H1 (cell line): ENCODE results near the gene SMIM35. TPM values are rescaled to one million over a fixed set of nuclear protein-coding genes. Genes with fewer than 3 reads are reported as not detected.

Experiments used
- CTCF ChIA-PET: fragments of 300-600 bp; sonication (Branson Sonifier 250); formaldehyde crosslinking; loops from one replicate; lab custom pipeline; 2021; ENCODE audit not compliant: partially characterized antibody; lab: Charles Lee
- POLR2A ChIA-PET: fragments of 300-600 bp; sonication (Branson Sonifier 250); formaldehyde crosslinking; loops from one replicate; lab custom pipeline; 2021; ENCODE audit warnings: inconsistent platforms; ENCODE audit not compliant: partially characterized antibody; lab: Charles Lee
- DNase-seq, 2 experiments: peaks; one replicate each; pipeline versions ENCODE4 v3.0.0 to v3.0.0-alpha.2; 2010 to 2022; ENCODE audit warnings: low spot score in 2 of 2, low read depth in 1 of 2, mixed read lengths in 1 of 2
- FAIRE-seq: peaks from 2 replicates; lab custom pipeline; 2011; peaks lifted over from hg19 to GRCh38; lab: Jason Lieb, UNC
- H2AFZ ChIP-seq: 2 replicates; pipeline ENCODE4 v1.8.1; 2012; ENCODE audit warnings: low read length, inconsistent platforms
- H2AK5ac ChIP-seq: 2 replicates; pipeline ENCODE4 v1.6.1; 2013; ENCODE audit warnings: low read depth, low read length
- H2BK120ac ChIP-seq: replicated peaks from 2 replicates; pipeline ENCODE3; 2013; ENCODE audit warnings: low read depth, low read length, inconsistent platforms
- H2BK12ac ChIP-seq: 2 replicates; pipeline ENCODE4 v1.6.1; 2013; ENCODE audit warnings: low read depth, low read length
- H2BK15ac ChIP-seq: 2 replicates; pipeline ENCODE4 v1.6.1; 2013; ENCODE audit warnings: low read length
- H2BK20ac ChIP-seq: 2 replicates; pipeline ENCODE4 v1.6.1; 2013; ENCODE audit warnings: low read length
- H2BK5ac ChIP-seq: 2 replicates; pipeline ENCODE4 v1.6.1; 2013; ENCODE audit warnings: low read depth, low read length
- H3K14ac ChIP-seq: 2 replicates; pipeline ENCODE4 v1.6.1; 2013; ENCODE audit warnings: inconsistent platforms; ENCODE audit not compliant: insufficient read length
- H3K18ac ChIP-seq: 2 replicates; pipeline ENCODE4 v1.6.1; 2013; ENCODE audit warnings: low read length; ENCODE audit errors: extremely low read depth
- H3K23ac ChIP-seq: 2 replicates; pipeline ENCODE4 v1.6.1; 2013; ENCODE audit warnings: inconsistent platforms; ENCODE audit not compliant: insufficient read length
- H3K23me2 ChIP-seq: 2 replicates; pipeline ENCODE4 v1.6.1; 2013; ENCODE audit warnings: low read depth, low read length
- H3K27ac ChIP-seq: 2 replicates; pipeline ENCODE4 v1.6.1; 2011; ENCODE audit warnings: low read depth, low read length, inconsistent platforms
- H3K27me3 ChIP-seq, 4 experiments: replicated peaks in 1 of 4; 1 replicate in 1 of 4; 2 replicates in 3 of 4; pipeline versions ENCODE4 v1.6.1 to v1.8.1; 2011 to 2013; ENCODE audit warnings: low read length in 3 of 4, mild to moderate bottlenecking in 3 of 4, inconsistent platforms in 2 of 4, mixed read lengths in 2 of 4, moderate library complexity in 1 of 4; ENCODE audit not compliant: control insufficient read depth in 3 of 4, insufficient read depth in 3 of 4; ENCODE audit errors: extremely low read depth in 1 of 4
- H3K36me3 ChIP-seq, 4 experiments: 2 replicates each; pipeline versions ENCODE4 v1.6.1 to v1.8.1; 2011 to 2013; ENCODE audit warnings: mild to moderate bottlenecking in 4 of 4, low read length in 3 of 4, moderate library complexity in 2 of 4, control low read depth in 1 of 4, inconsistent platforms in 1 of 4; ENCODE audit not compliant: insufficient read depth in 4 of 4, control insufficient read depth in 2 of 4
- H3K4ac ChIP-seq: replicated peaks from 2 replicates; pipeline ENCODE3; 2013; ENCODE audit warnings: low read length, low read depth, mixed read lengths, inconsistent platforms; ENCODE audit not compliant: insufficient read length
- H3K4me1 ChIP-seq, 4 experiments: replicated peaks in 1 of 4; 1 replicate in 1 of 4; 2 replicates in 3 of 4; pipeline versions ENCODE4 v1.6.1 to v1.8.1; 2011 to 2013; ENCODE audit warnings: low read length in 3 of 4, inconsistent platforms in 2 of 4, mixed read lengths in 1 of 4; ENCODE audit not compliant: insufficient read depth in 4 of 4, control insufficient read depth in 3 of 4
- H3K4me2 ChIP-seq, 2 experiments: 2 replicates each; pipeline versions ENCODE4 v1.6.1 to v1.8.1; 2011 to 2013; ENCODE audit warnings: low read depth in 2 of 2, low read length in 2 of 2, control low read depth in 1 of 2, inconsistent platforms in 1 of 2, mild to moderate bottlenecking in 1 of 2; ENCODE audit not compliant: insufficient read depth in 1 of 2
- H3K4me3 ChIP-seq, 4 experiments: fragments of 200-600, 300-600 bp in 1 of 4; sonication (generic), shearing (Covaris generic), sonication (Bioruptor Twin) in 1 of 4; 2 replicates each; pipeline versions ENCODE4 v1.5.1 to v1.8.1; 2011 to 2016; ENCODE audit warnings: low read length in 4 of 4, low read depth in 3 of 4, control low read depth in 2 of 4, inconsistent platforms in 2 of 4, mild to moderate bottlenecking in 2 of 4, mixed read lengths in 1 of 4, moderate library complexity in 1 of 4; ENCODE audit not compliant: insufficient read depth in 2 of 4; ENCODE audit errors: extremely low read depth in 1 of 4
- H3K56ac ChIP-seq: replicated peaks from 2 replicates; pipeline ENCODE3; 2013; ENCODE audit warnings: low read depth, mild to moderate bottlenecking, mixed read lengths, low read length, inconsistent platforms; ENCODE audit not compliant: insufficient read length
- H3K79me1 ChIP-seq: 2 replicates; pipeline ENCODE4 v1.6.1; 2013; ENCODE audit warnings: low read depth, low read length, control low read depth
- H3K79me2 ChIP-seq, 2 experiments: 2 replicates each; pipeline versions ENCODE4 v1.6.1 to v1.8.1; 2012 to 2013; ENCODE audit warnings: low read length in 2 of 2, mild to moderate bottlenecking in 2 of 2, inconsistent platforms in 1 of 2; ENCODE audit not compliant: insufficient read depth in 2 of 2, control insufficient read depth in 1 of 2
- H3K9ac ChIP-seq, 4 experiments: replicated peaks in 1 of 4; 1 replicate in 1 of 4; 2 replicates in 3 of 4; pipeline versions ENCODE4 v1.6.1 to v1.8.1; 2011 to 2013; ENCODE audit warnings: low read depth in 3 of 4, low read length in 3 of 4, control low read depth in 2 of 4, mild to moderate bottlenecking in 2 of 4, moderate library complexity in 2 of 4, inconsistent platforms in 1 of 4; ENCODE audit errors: extremely low read depth in 1 of 4
- H3K9me3 ChIP-seq, 2 experiments: 2 replicates each; pipeline versions ENCODE4 v1.6.1 to v1.8.1; 2012 to 2013; ENCODE audit warnings: mild to moderate bottlenecking in 2 of 2, moderate library complexity in 2 of 2, control low read depth in 1 of 2, inconsistent platforms in 1 of 2, low read depth in 1 of 2, low read length in 1 of 2, mixed read lengths in 1 of 2; ENCODE audit not compliant: insufficient read depth in 2 of 2
- H4K20me1 ChIP-seq, 2 experiments: replicated peaks in 1 of 2; 2 replicates each; pipeline versions ENCODE3 to v1.8.1; 2011 to 2013; ENCODE audit warnings: inconsistent platforms in 2 of 2, low read length in 2 of 2, mild to moderate bottlenecking in 1 of 2; ENCODE audit not compliant: insufficient read depth in 2 of 2, control insufficient read depth in 1 of 2
- H4K5ac ChIP-seq: 2 replicates; pipeline ENCODE4 v1.6.1; 2013; ENCODE audit warnings: low read length, low read depth, mixed read lengths, inconsistent platforms; ENCODE audit not compliant: insufficient read length
- H4K8ac ChIP-seq: 2 replicates; pipeline ENCODE4 v1.8.0; 2013; ENCODE audit warnings: mild to moderate bottlenecking, moderate library complexity, low read length, inconsistent platforms; ENCODE audit not compliant: insufficient read depth; ENCODE audit errors: extremely low read depth
- H4K91ac ChIP-seq: replicated peaks from 2 replicates; pipeline ENCODE3; 2013; ENCODE audit warnings: low read length, mixed read lengths, inconsistent platforms; ENCODE audit not compliant: insufficient read length
- HDAC6 ChIP-seq: IDR thresholded peaks from one replicate; pipeline ENCODE4 v1.7.1; 2012; ENCODE audit warnings: low read depth, mild to moderate bottlenecking, inconsistent platforms, low read length, moderate library complexity
- SIN3A ChIP-seq, 2 experiments: IDR thresholded peaks in 1 of 2; conservative IDR thresholded peaks in 1 of 2; 2 replicates each; pipeline ENCODE4 v1.6.1; 2011 to 2012; ENCODE audit warnings: low read length in 2 of 2, improper control_type of control experiment in 1 of 2, low read depth in 1 of 2, mild to moderate bottlenecking in 1 of 2
- whole genome bisulfite sequencing, 2 experiments: shearing (Covaris generic) in 1 of 2; methylation state at CpG; one replicate each; pipeline versions ENCODE4 v1.1.6 to v1.1.7; 2013 to 2015; ENCODE audit warnings: low lambda C conversion rate in 2 of 2, mixed read lengths in 2 of 2, inconsistent platforms in 1 of 2, low coverage in 1 of 2, missing lambda C conversion rate in 1 of 2; ENCODE audit not compliant: insufficient replicate concordance in 2 of 2, insufficient coverage in 1 of 2, insufficient read length in 1 of 2; ENCODE audit errors: extremely low coverage in 1 of 2, missing lambda C conversion rate in 1 of 2; 5-methylcytosine and 5-hydroxymethylcytosine counted together
- polyA plus RNA-seq, 7 experiments: library from polyadenylated mRNA; depleted of rRNA in 3 of 7; stranded (reverse) in 5 of 7; unstranded in 2 of 7; fragments of >200 nt in 5 of 7; fragments of 200-250 nt in 2 of 7; gene quantifications; 1 replicate in 5 of 7; 2 replicates in 1 of 7; 4 replicates in 1 of 7; pipeline versions ENCODE4 v1.2.1 to v1.2.3, GENCODE V29; 2011 to 2013; ENCODE audit warnings: missing spikeins in 2 of 7, mixed read lengths in 2 of 7
- total RNA-seq: library from RNA; stranded (reverse); fragmentation: NEBNext Ultra II Directional; extraction: Animal tissue kit (Norgen Biotek cat#: 25700); gene quantifications from 2 replicates; pipeline ENCODE4 v1.2.1, GENCODE V29; 2021

SMIM35 gene
- total and polyA plus RNA-seq, 2 of the 8 experiments (the other 6 are each of a cell fraction or from before 2014, with no cell fraction given) = not detected

GRCh38 chr11:117976445-117976844 is 110.3 kb downstream of the SMIM35 start:
- H3K4me3 ChIP-seq = no peak overlapping the region
- no peaks in the 10 kb centered on the region for H3K27me3 ChIP-seq
- TF ChIP-seq SIN3A (conservative IDR thresholded peaks at IDR 0.05 in 1 of 2, IDR thresholded peaks at IDR 0.05 in 1 of 2; ENCODE audit: low read depth in 1 of 2, low read length in 2 of 2) (no peak), HDAC6 (no peak)
- TF ChIP-seq, all 59 proteins: peak for 0
- H3K56ac ChIP-seq = no peak overlapping the region
- no peak for DNase-seq
- no peak overlapping the region for H3K23ac ChIP-seq
- no peak overlapping the region for H3K4ac ChIP-seq
- H3K79me2 ChIP-seq = no peaks in the 10 kb centered on the region
- no peak overlapping the region for H3K14ac ChIP-seq
- WGBS, 2 experiments = 90% methylated on average over 4 of the region's 4 CpGs; no CpG with 5 or more reads in 1 of the 2 experiments
- no peak overlapping the region for H2BK120ac ChIP-seq
- no peak overlapping the region for H3K9ac ChIP-seq
- H4K8ac ChIP-seq = no peak overlapping the region
- no peak overlapping the region for H4K5ac ChIP-seq
- no peak overlapping the region for H2BK12ac ChIP-seq
- H2BK20ac ChIP-seq = no peak overlapping the region
- H3K79me1 ChIP-seq = no peaks in the 10 kb centered on the region
- no peak overlapping the region for H3K4me2 ChIP-seq
- no peak overlapping the region for H2AK5ac ChIP-seq
- H3K27ac ChIP-seq = no peak overlapping the region
- FAIRE-seq = no peak
- no peaks in the 10 kb centered on the region for H3K9me3 ChIP-seq
- H2BK15ac ChIP-seq = no peak overlapping the region
- H3K23me2 ChIP-seq = no peaks in the 10 kb centered on the region
- H4K91ac ChIP-seq = no peak overlapping the region
- ChIA-PET CTCF (interaction anchor here (0.6 to 1.6 kb wide), 2 partner anchors 9 to 85 kb away, joined by 3 read pairs; no protein-coding TSS in a partner anchor), POLR2A (no interaction called here)
- no peak overlapping the region for H2BK5ac ChIP-seq
- no peaks in the 10 kb centered on the region for H4K20me1 ChIP-seq
- H2AFZ ChIP-seq = no peak overlapping the region
- no peaks in the 10 kb centered on the region for H3K4me1 ChIP-seq
- no peaks in the 10 kb centered on the region for H3K36me3 ChIP-seq
- H3K18ac ChIP-seq = no peak overlapping the region
